Glomerular visceral epithelial cell (primary cell): ENCODE results near the gene ST6GALNAC6.
"Not testable (repeated sequence)": the region's sequence is repeated elsewhere in the genome, so short reads cannot be mapped to it uniquely, and the experiment has no call there.

ENCODE experiments used
- DNase-seq: peaks from one replicate; pipeline ENCODE4 v3.0.0-alpha.2; 2016; ENCODE audit errors: extremely low spot score

The ST6GALNAC6 gene

DNA sequence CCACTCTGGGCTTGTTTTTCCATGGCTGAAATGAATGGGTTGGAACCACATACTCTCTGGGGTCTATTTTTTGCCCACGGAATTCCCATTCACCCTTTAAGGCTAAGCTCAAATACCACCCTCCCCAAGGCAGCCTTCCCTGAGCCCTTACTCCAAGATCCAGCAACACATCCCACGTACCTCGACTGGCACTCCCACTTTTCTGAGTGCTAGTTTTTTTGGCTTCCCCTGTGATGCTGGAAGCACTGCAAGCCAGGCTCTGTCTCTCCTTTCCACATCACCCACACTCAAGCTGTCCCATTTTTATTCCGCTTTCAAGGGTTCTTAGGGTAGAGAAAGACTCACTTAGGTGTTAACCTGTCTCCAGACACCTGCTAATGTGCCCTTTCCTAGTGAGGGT is 6.0 kb downstream of the ST6GALNAC6 start:
- DNase-seq: no peak

- DNase-seq: no peak
These were observed 6.6 kb downstream of the ST6GALNAC6 start for GRCh38 chr9:127892831-127893230.

DNA sequence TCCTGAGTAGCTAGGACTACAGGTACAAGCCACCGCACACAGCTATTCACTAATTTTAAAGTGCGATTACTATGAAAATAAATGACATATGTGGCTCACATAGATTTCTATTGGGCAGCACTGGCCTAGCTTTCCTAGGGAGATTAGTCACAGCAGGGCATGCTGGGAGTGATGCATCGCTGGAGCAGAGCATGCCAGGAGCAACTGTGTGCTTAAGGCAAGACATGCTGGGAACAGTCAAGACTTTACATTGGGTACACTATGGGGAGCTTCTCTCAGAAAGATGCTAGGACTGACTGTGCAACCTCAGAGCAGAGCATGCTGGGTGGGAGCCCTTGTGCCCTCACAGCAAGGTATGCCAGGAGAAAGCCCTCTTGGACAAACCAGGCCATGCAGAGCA is 9.3 kb downstream of the ST6GALNAC6 start:
- DNase-seq: no peak

- no peak for DNase-seq
These were observed 11.6 kb downstream of the ST6GALNAC6 start for GRCh38 chr9:127887792-127888191.

GRCh38 chr9:127886401-127886972 is 12.9 kb downstream of the ST6GALNAC6 start:
- no peak for DNase-seq

DNA sequence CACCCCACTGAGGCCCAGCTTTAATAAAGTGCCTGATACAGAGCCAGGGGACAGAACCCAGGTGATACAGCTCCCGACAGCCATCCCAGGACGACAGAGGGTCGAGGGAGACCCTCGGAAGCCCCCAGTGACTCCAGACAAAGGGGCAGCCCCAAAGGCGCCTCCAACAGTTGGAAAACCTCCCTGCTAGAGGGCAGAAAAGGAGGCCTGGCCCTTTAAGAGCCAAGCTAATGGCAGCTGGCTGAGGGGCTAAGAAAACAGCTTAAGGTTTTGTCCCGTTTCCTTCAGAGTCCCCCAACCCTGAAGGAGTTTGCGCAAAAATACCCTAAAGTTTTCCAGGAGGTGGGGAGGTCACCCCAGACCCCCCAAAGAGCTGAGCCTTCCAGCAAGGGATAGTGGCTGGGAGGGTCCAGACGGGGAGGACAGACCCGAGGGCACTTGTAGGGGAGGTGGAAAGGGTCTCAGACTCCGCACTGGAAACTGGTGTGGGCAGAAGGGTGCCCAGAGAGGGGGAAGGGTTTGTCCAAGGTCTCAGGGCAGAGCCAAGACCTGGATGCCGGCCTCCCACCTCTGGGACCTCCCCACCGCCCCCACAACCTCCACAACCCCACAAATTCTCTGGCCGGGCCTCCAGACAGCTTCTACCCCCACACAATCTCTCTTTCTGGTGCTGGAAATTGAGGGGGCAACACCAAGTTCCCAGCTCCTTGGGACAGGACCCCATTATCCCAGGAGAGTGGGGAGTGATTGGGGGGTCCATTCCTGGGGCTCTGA is 13.7 kb downstream of the ST6GALNAC6 start:
- no peak for DNase-seq

GRCh38 chr9:127884976-127885490 is 14.4 kb downstream of the ST6GALNAC6 start:
- no peak for DNase-seq

DNA sequence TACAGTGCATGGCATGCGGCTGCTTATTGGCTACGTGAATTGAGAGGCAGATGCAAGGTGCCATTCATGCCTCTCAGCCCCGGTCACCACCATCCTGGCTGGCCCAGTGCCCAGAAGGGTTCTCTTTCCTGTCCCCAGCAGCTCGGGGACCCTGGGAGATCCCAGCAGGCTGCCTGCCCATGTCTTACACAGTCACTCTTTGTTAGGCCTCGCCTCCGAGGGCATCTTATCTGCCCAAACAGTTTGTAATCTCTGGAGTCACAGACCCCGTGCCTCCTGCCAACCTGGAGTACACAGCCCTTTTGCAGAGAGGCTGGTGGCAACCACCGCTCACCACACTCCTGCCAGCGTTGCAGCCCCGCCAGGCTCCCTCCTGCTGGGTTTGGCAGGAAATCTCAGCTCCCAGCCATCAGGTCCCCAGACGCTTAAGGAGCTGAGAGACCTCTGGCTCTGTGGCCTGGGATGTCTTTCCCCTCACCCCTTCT is 14.9 kb downstream of the ST6GALNAC6 start:
- DNase-seq: no peak

DNA sequence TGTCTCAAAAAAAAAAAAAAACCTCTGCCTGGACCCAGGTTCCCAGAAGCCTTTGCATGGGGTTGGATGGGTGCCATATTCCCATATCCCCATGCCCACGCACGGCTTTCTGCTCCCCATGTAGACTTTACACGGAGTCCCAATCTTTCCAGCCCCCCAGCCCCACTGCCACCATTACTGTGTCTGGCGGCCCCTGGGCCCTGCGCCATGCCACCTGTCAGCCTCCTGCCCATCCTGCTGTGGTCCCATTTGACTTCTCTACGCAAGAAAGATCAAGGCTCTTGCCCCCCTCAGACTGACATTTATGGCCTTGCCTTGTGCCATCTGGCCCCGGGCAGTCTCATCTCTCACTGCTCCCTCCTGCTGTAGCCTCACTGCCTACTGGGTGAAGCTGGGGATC is 15.4 kb downstream of the ST6GALNAC6 start:
- DNase-seq: no peak

DNA sequence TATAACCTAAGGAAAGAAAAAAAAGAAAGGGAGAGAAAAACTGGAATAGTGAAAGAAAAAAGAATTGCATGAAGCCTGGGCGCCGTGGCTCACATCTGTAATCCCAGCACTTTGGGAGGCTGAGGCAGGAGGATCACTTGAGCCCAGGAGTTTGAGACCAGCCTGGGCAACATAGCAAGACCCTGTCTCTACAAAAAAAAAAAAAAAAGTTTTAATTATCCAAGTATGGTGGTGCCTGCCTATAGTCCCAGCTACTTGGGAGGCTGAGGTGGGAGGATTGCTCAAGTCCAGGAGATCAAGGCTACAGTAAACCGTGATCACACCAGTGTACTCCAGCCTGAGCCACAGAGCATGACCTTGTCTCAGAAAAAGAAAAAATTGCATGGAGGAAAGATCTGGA is 17.7 kb downstream of the ST6GALNAC6 start:
- DNase-seq: not testable (repeated sequence)

- no peak for DNase-seq
These were observed 19.3 kb downstream of the ST6GALNAC6 start for GRCh38 chr9:127880143-127880542.

GRCh38 chr9:127878652-127879390 is 20.6 kb downstream of the ST6GALNAC6 start:
- no peak for DNase-seq

- no peak for DNase-seq
These were observed 21.3 kb downstream of the ST6GALNAC6 start for GRCh38 chr9:127878001-127878651.

GRCh38 chr9:127877566-127877998 is 21.8 kb downstream of the ST6GALNAC6 start, which contains the start of gene AK1:
Gene AK1 (minus strand): TSS chr9:127877675. CDS start chr9:127874617, 3,058 bp downstream.
- peak; percentile 68 for DNase-seq

- DNase-seq: no peak
These were observed 22.4 kb downstream of the ST6GALNAC6 start for GRCh38 chr9:127876764-127877562.

DNA sequence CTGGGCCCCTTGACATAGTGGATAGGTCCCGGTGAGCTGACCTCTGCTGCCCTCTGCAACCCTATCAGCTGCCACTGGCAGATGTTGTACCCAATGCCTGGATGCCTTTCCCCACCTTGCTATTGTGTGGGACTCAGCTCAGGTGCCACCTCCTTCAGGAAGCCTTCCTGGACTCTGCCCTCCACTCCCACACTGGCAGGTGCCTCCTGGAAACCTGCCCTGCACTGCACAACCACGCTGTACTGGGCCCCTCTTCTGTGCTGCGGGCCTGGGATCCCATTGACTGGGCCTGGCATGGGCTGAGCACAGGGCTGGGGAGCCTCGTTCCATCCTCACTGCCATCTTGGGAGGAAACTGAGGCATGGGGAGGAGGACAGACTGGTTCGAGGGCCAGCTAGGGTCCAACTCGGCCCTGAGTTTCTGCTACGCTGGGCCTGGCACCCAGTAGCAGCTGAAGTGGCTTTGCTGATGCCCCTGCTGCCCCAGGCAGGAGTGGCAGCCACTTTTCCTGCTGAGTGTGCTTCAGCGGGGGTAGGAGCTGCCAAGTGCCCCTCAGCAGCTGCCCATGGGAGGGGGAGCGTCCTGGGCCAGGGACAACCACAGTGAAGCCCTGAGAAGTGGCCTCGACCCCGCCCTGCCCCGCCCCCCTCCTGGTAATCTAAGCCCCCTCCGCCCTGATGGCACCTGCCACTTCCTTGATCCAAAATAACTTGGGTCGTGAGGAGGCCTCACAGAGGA is 23.2 kb downstream of the ST6GALNAC6 start:
- DNase-seq: no peak

DNA sequence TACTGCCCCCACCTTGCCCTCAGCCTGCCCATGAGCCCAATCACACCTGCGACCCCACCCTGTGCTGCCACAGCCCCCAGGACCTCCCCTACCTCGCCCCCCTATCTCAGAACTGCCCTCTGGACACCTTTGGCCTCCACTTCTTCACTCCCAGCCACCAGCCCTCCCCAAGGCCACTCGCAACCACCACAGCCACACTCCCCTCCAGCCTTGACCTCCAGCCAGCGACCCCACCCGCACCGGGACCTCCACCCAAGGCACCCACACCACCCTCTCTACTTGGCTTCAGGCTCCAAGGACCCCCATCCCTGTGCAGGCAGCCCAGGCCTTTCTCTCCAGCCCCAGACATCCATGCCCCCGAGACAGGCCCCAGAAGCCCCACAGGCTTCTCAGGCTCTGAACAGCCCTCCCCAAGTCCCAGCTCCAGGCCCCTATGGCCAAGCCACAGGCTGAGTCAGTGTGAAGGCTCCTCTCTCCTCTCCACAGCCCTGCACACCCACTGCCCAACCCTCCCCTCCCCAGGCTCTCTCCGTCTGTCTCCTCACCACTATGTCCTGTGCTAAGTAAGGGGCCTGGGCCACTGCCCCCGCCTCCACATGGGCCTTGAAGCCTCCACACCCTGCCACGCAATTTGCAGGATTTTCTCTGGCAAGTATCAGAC is 24.0 kb downstream of the ST6GALNAC6 start:
- no peak for DNase-seq

- no peak for DNase-seq
These were observed 24.8 kb downstream of the ST6GALNAC6 start for GRCh38 chr9:127874301-127875221.

DNA sequence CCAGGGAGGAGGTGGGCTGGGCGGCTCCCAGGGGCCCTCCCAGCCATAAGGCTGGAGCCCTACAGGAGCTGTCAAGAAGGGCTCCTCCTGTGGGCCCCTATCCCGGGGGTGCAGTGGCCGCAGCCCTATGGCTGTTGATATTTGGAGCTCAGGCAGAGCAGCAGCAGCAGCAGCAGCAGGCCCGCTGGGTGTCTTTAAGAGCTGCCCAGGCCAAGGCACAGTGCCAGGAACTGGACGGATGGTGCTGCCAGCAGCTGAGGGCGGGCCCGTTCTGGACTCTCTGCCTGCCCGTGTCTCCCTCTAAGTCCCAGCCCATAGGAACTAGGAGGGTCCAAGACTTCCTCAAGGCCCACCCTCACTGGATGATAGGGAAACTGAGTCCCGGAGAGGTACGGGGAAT is 25.5 kb downstream of the ST6GALNAC6 start:
- DNase-seq: no peak
